Calu3 (cell line): ENCODE measurements around the gene AAK1. TPM values are rescaled to one million over a fixed set of nuclear protein-coding genes. Genes with fewer than 3 reads are reported as not detected.

ENCODE experiments used
- BruUV-seq: library from RNA; stranded (reverse); fragments of 400-500 nt; replicated peaks from 2 replicates; lab custom pipeline; 2021; lab: Mats Ljungman, UMichigan
- CTCF ChIA-PET: fragments of 300-600 bp; sonication (Branson Sonifier 250); formaldehyde crosslinking; loops from one replicate; lab custom pipeline; 2022; ENCODE audit warnings: antibody characterized with exemption; lab: Charles Lee
- DNase-seq: peaks from one replicate; pipeline ENCODE4 v3.0.0; 2022
- H3K27ac Mint-ChIP-seq: one replicate; pipeline ENCODE4 v1.8.0; 2022; ENCODE audit warnings: mixed read lengths; ENCODE audit not compliant: unreplicated experiment
- H3K27me3 Mint-ChIP-seq: one replicate; pipeline ENCODE4 v1.8.0; 2022; ENCODE audit warnings: mixed read lengths; ENCODE audit not compliant: unreplicated experiment
- H3K36me3 Mint-ChIP-seq: one replicate; pipeline ENCODE4 v1.8.0; 2022; ENCODE audit warnings: mild to moderate bottlenecking, moderate library complexity, mixed read lengths; ENCODE audit not compliant: insufficient read depth, unreplicated experiment
- H3K4me1 Mint-ChIP-seq: one replicate; pipeline ENCODE4 v1.8.0; 2022; ENCODE audit warnings: mild to moderate bottlenecking, low read depth, mixed read lengths; ENCODE audit not compliant: unreplicated experiment
- H3K4me3 Mint-ChIP-seq: one replicate; pipeline ENCODE4 v1.8.0; 2022; ENCODE audit warnings: mild to moderate bottlenecking, low read depth, moderate library complexity, mixed read lengths; ENCODE audit not compliant: unreplicated experiment
- H3K9me3 Mint-ChIP-seq: one replicate; pipeline ENCODE4 v1.8.0; 2022; ENCODE audit warnings: low read depth, mixed read lengths; ENCODE audit not compliant: unreplicated experiment
- intact Hi-C: fragments of 100-400 bp; cut with micrococcal nuclease; formaldehyde crosslinking; loops from one replicate; pipeline ENCODE4 v1.10.0; 2022; ENCODE audit not compliant: unreplicated experiment
- total RNA-seq: library from RNA; stranded (reverse); gene quantifications from 2 replicates; pipeline ENCODE4 v1.2.3, GENCODE V29; 2022
- TF ChIP-seq, protein P1 (sequence below): fragments of 200-600 bp; IDR thresholded peaks from one replicate; pipeline ENCODE4 v1.8.0; 2022; ENCODE audit warnings: antibody characterized with exemption; ENCODE audit not compliant: unreplicated experiment

The AAK1 gene
- total RNA-seq, 1 experiment from 2014 or later = 46.7 TPM

DNA sequence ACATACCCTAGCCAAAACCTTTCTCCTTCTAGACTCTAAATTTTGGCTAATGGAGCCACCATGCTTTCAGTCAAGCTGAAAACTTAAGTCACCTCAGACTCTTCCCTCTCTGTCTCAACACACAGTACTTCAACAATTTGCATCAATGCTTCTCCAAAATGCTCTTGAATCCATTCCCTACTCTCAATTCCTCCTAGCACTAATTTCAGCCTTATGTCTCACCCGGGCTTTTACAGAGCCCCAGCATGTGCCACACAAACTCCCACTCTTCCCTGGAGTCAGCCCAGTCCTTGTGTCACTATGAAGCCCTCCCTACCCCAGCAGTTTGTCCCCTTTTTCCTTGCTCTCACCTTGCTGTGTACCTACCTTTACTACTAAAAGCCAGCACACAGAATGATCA is 38.7 kb downstream of the AAK1 start:
- intact Hi-C loops = loop anchor here (5.0 kb wide), 2 partner anchors 37 to 38 kb away; partner anchors contain the start of gene AAK1
- peak overlapping the region; percentile 47 for H3K27ac Mint-ChIP-seq

DNA sequence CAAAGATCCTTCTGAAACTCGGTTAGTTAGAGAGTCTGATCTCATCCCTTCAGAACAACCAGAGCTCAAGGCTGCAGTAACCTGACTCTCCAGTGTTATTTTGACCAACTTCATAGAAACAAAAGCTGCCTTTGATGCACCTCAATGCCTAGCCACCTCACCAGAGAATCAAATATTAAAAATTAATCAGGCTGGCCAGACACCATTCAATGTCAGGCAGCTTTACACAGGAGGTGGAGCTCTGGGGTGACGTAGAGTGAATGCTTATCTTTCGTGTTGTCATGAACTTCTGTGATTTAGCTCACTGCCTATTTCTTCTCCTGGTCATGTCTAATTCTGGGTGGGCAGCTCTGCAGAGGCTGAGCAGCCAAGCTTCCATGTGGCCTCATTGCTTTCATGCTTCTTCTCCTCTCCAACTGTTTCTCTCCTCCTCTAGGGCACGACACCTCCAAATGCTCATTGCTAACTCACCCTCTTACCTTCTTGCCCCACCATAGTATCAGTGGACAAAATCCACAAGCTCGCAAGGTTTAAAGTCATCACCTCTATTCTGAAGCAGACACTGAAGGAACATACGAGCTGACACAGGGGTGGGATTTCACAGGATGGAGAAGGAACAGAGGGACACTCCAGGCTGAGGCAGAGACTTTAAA is 39.4 kb downstream of the AAK1 start:
- H3K27ac Mint-ChIP-seq = peak overlapping the region; percentile 47
- intact Hi-C loops = loop anchor here (5.0 kb wide), 2 partner anchors 37 to 38 kb away; partner anchors contain the start of gene AAK1
- TF ChIP-seq, protein P1, sequence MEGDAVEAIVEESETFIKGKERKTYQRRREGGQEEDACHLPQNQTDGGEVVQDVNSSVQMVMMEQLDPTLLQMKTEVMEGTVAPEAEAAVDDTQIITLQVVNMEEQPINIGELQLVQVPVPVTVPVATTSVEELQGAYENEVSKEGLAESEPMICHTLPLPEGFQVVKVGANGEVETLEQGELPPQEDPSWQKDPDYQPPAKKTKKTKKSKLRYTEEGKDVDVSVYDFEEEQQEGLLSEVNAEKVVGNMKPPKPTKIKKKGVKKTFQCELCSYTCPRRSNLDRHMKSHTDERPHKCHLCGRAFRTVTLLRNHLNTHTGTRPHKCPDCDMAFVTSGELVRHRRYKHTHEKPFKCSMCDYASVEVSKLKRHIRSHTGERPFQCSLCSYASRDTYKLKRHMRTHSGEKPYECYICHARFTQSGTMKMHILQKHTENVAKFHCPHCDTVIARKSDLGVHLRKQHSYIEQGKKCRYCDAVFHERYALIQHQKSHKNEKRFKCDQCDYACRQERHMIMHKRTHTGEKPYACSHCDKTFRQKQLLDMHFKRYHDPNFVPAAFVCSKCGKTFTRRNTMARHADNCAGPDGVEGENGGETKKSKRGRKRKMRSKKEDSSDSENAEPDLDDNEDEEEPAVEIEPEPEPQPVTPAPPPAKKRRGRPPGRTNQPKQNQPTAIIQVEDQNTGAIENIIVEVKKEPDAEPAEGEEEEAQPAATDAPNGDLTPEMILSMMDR = no peak
- H3K36me3 Mint-ChIP-seq = no peaks in the 10 kb centered on the region
- peaks cover 55% of the 10 kb centered on the region for H3K4me1 Mint-ChIP-seq
- peaks cover 7% of the 10 kb centered on the region for H3K9me3 Mint-ChIP-seq
- no TSS peak for BruUV-seq
- peak; percentile 65 for DNase-seq
- peak overlapping the region; percentile 6 for H3K4me3 Mint-ChIP-seq
- CTCF ChIA-PET = interaction anchor here (0.8 to 1.4 kb wide), 4 partner anchors 34 to 120 kb away, joined by 3 to 5 read pairs (median 3); no protein-coding TSS in a partner anchor
- no peaks in the 10 kb centered on the region for H3K27me3 Mint-ChIP-seq

More for the DNA sequence above, 38.7 kb downstream of the AAK1 start:
- peak overlapping the region; percentile 6 for H3K4me3 Mint-ChIP-seq
- H3K4me1 Mint-ChIP-seq = peaks cover 54% of the 10 kb centered on the region
- DNase-seq = no peak
- CTCF ChIA-PET = interaction anchor here (1.4 kb wide), 1 partner anchor 39 kb away, joined by 5 read pairs; no protein-coding TSS in a partner anchor
- H3K27me3 Mint-ChIP-seq = no peaks in the 10 kb centered on the region
- no peaks in the 10 kb centered on the region for H3K36me3 Mint-ChIP-seq
- no TSS peak for BruUV-seq
- H3K9me3 Mint-ChIP-seq = peaks cover 7% of the 10 kb centered on the region
- TF ChIP-seq, protein P1 = no peak

DNA sequence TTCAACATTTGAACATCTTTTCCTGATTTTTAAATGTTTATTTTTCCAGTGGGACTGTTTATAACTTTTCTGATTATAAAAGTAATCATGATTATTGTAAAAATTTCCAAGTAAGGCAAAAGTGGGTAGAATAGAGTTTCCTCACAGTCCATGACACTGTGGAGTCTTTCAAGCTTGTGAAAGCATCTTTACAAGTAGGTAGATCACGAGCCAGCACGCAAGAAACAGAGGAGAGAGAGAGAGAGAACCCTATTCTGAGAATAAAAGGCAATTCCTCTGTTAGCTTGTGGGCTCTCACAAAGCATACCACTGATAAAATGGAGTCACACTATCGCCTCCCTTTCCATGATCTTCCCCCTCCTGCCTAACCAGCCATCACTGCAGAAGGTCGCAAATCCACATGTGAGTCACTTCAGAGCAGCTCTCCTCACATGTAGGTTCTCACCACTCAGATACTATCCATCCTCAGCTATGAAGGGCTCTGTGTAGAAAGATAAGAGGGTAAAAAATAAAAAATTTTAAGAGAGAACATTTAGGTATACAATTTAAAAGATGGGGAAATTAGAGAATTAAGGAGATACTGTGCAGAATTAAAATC is 40.3 kb downstream of the AAK1 start:
- H3K27me3 Mint-ChIP-seq = no peaks in the 10 kb centered on the region
- TF ChIP-seq, protein P1 = no peak
- intact Hi-C loops = loop anchor here (5.0 kb wide), 2 partner anchors 36 to 39 kb away; partner anchors contain the start of gene AAK1
- H3K9me3 Mint-ChIP-seq = peaks cover 7% of the 10 kb centered on the region
- DNase-seq = no peak
- no TSS peak for BruUV-seq
- peaks cover 55% of the 10 kb centered on the region for H3K4me1 Mint-ChIP-seq
- H3K36me3 Mint-ChIP-seq = no peaks in the 10 kb centered on the region
- no peak overlapping the region for H3K4me3 Mint-ChIP-seq
- H3K27ac Mint-ChIP-seq = peak overlapping the region; percentile 47
- CTCF ChIA-PET = interaction anchor here (0.8 to 1.4 kb wide), 3 partner anchors 33 to 121 kb away, joined by 3 to 5 read pairs (median 3); no protein-coding TSS in a partner anchor

DNA sequence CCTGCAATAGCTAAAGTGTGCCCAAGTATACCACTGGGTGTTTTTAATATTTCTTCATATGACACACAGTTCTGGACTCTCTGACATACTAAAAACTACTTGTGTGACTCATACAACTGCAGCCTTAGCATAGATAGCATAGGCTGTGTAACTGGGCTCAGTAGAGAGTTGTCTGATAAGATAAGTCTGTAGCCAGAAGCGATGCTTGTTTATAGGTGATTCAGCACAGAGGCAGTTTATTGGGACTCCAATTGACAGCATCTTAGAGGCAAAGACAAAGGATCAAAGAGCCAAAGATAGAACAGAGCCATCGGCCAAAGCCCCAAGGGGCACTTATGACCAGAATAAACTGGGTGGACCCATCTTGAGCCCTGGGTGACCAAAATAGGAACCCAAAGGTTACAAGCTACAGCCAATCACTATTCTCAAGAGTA is 42.3 kb downstream of the AAK1 start:
- no peak overlapping the region for H3K4me3 Mint-ChIP-seq
- no peaks in the 10 kb centered on the region for H3K36me3 Mint-ChIP-seq
- TF ChIP-seq, protein P1 = no peak
- H3K27ac Mint-ChIP-seq = no peak overlapping the region
- H3K27me3 Mint-ChIP-seq = no peaks in the 10 kb centered on the region
- no peak for DNase-seq
- BruUV-seq = no TSS peak
- H3K4me1 Mint-ChIP-seq = peaks cover 53% of the 10 kb centered on the region
- intact Hi-C loops = loop anchor here (5.0 kb wide), 2 partner anchors 34 to 41 kb away; partner anchors contain the start of gene AAK1
- H3K9me3 Mint-ChIP-seq = peaks cover 4% of the 10 kb centered on the region
- CTCF ChIA-PET = no interaction called here
